ENCODE measurements around the gene SPCS3. TPM values are rescaled to one million over a fixed set of nuclear protein-coding genes. Genes with fewer than 3 reads are reported as not detected.
A peak's percentile ranks its signal among the peaks of the same experiment; 100 is the strongest.

The SPCS3 gene
- total and polyA plus RNA-seq, 7 donors: 6.6 to 119 (median 80.9) TPM

DNA sequence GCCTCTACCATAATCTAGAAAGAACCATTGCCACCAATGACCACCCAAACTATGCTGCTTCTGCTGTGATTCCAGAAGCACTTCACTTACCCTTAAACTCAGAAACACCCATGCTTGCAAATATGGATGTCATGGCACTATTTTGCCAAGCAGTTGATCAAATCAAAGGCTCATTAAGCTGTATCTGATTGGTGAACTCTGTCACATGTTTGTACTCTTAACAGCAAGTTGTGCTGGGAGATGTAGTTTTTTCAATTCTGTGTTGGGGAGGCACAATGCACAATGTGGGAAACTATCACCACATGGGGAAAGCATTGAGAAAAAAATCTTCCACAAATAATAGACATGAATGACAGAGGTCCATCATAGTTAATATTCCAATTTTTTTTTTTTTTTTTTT lies 19.2 kb upstream of the SPCS3 start:
- Histone ChIP-seq H3K36me3 (no peaks in the 10 kb centered on the region), H3K4me3 (no peak overlapping the region), H3K27ac (no peak overlapping the region), H3K4me1 (peaks cover 0 to 11% (median 8%) of the 10 kb centered on the region in 4 donors), H3K27me3 (no peaks in the 10 kb centered on the region), H3K9me3 (no peaks in the 10 kb centered on the region)
- no peak for DNase-seq
- no peak for TF ChIP-seq POLR2AphosphoS5 (IDR thresholded peaks at IDR 0.05)
- TF ChIP-seq EP300 (IDR thresholded peaks at IDR 0.05): no peak
- TF ChIP-seq, protein P1, sequence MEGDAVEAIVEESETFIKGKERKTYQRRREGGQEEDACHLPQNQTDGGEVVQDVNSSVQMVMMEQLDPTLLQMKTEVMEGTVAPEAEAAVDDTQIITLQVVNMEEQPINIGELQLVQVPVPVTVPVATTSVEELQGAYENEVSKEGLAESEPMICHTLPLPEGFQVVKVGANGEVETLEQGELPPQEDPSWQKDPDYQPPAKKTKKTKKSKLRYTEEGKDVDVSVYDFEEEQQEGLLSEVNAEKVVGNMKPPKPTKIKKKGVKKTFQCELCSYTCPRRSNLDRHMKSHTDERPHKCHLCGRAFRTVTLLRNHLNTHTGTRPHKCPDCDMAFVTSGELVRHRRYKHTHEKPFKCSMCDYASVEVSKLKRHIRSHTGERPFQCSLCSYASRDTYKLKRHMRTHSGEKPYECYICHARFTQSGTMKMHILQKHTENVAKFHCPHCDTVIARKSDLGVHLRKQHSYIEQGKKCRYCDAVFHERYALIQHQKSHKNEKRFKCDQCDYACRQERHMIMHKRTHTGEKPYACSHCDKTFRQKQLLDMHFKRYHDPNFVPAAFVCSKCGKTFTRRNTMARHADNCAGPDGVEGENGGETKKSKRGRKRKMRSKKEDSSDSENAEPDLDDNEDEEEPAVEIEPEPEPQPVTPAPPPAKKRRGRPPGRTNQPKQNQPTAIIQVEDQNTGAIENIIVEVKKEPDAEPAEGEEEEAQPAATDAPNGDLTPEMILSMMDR (IDR thresholded peaks at IDR 0.05): no peak
- no peak for TF ChIP-seq POLR2A (IDR thresholded peaks at IDR 0.05)
- intact Hi-C loops (cut with DNase I): no loop called here

DNA sequence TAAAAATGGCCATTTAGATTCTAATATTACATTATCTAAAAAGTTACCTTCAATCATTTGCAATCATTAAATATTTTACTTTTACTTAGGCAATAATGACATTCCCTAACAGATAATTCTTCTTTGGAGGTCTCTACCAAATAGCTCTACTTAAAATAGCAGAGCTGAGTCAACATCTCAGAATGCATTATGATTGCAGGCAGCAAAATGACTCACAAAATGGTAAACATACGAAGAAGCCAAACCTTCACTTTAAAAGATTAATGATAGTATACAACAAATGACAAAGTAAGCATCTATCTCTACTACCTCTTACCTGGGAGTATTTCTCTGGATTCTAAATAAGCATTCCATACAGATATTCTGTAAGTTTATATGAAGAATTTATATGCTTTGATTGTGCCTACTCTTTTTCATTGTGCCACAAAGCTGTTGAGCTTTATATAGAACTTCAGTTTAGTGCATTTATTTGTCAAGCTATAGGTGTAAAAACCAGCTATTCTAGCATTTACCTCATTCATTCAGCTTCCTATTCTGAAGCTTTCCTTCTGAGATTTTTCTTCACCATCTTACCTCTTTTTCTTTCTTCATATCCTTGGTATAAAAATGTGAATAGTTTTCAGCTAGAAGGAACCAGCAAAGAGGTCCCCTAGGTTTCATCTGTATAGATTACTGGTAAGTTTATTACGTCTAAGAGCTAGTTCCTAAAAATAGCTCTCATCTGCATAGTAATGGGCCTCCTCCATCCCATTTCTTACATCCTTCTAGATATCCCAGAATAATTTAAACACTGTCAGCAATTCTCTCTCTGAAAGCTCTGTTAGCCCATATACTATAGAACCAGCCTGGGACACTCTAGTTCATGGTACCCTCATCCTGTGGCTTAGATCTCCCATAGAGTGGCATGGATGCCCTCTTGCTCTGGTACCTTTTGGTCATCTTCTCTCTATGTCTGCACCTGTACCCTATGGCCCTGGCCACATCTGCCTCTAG lies 17.2 kb upstream of the SPCS3 start:
- TF ChIP-seq, protein P1 (IDR thresholded peaks at IDR 0.05): no peak
- TF ChIP-seq POLR2A (IDR thresholded peaks at IDR 0.05): no peak
- peak in 1 of 4 donors; percentile 17 for TF ChIP-seq POLR2AphosphoS5 (IDR thresholded peaks at IDR 0.05)
- no peak for TF ChIP-seq EP300 (IDR thresholded peaks at IDR 0.05)
- peaks cover 0 to 11% (median 8%) of the 10 kb centered on the region in 4 donors for H3K4me1 ChIP-seq
- no peak for DNase-seq
- H3K27ac ChIP-seq: no peak overlapping the region
- no peaks in the 10 kb centered on the region for H3K27me3 ChIP-seq
- no peak overlapping the region for H3K4me3 ChIP-seq
- no peaks in the 10 kb centered on the region for H3K36me3 ChIP-seq
- WGBS, 2 donors: 47 to 66% methylated on average over 2 of the region's 2 CpGs
- intact Hi-C loops (cut with DNase I): no loop called here
- no peaks in the 10 kb centered on the region for H3K9me3 ChIP-seq

DNA sequence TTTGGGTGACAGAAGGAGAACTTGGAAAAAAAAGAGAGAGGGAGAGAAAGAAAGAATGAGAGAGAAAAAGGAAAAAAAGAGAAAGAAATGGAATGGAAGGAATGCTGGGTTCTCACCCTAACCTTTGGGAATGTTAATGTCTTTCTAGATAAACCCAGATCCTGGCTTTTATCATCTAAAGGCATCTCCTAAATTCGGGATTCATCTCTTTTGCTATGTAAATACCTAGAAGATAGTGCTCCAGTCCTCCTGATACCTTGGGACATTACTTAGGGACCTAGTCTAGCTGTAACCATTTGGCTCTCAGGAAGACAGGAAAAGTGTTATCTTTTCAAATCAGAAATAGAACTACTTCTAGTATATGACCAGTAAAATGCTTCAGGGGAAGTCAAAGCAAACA lies 15.8 kb upstream of the SPCS3 start:
- WGBS, 2 donors: 16 to 21% methylated on average over 1 of the region's 1 CpG
- Histone ChIP-seq H3K4me1 (peaks cover 0 to 11% (median 8%) of the 10 kb centered on the region in 4 donors), H3K9me3 (no peaks in the 10 kb centered on the region), H3K4me3 (no peak overlapping the region), H3K36me3 (no peaks in the 10 kb centered on the region), H3K27me3 (no peaks in the 10 kb centered on the region), H3K27ac (no peak overlapping the region)
- intact Hi-C loops (cut with DNase I): no loop called here
- TF ChIP-seq POLR2AphosphoS5 (IDR thresholded peaks at IDR 0.05): no peak
- TF ChIP-seq, protein P1 (IDR thresholded peaks at IDR 0.05): no peak
- no peak for TF ChIP-seq POLR2A (IDR thresholded peaks at IDR 0.05)
- TF ChIP-seq EP300 (IDR thresholded peaks at IDR 0.05): no peak
- no peak for DNase-seq

DNA sequence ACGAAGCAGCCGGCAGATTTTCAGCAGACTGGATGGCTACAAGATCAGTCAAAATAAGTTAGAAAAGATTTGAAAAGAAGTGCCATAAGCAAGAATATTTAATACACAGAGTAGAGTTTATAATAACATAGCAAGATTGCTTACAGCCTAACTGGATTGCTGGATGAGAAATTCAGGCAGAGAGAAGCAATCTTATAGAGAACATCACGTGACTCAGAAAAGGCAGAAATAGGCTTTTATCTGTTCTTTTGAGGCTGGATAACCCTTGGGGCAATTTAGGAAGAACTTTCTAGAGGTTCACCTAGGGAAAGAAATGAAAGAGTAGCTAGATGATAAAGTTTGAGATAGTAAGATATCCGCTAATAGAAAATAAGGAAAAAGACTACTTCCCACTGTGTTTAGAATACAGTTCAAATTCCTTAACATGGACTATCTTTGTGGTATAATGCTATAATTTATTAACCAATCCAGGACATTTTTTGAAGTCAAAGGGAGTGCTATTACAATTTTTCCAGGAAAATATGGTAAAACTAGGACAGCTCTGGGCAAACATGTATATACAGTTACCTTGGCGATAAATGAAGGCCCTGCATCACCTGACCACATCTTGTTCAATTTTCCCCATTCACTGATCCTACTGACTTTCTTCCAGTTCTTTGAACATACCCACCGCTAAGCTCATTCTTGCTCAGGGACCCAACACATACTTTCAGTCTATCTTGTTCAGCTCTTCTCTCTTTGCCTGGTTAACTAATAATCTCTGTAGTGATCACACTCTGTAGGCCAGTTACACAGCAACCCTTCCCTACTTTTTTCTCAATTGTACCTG lies 12.7 kb upstream of the SPCS3 start:
- H3K27me3 ChIP-seq: no peaks in the 10 kb centered on the region
- WGBS, 2 donors: 86 to 95% methylated on average over 6 of the region's 6 CpGs
- H3K4me3 ChIP-seq: no peak overlapping the region
- no peaks in the 10 kb centered on the region for H3K9me3 ChIP-seq
- H3K36me3 ChIP-seq: no peaks in the 10 kb centered on the region
- intact Hi-C loops (cut with DNase I): no loop called here
- H3K27ac ChIP-seq: no peak overlapping the region
- H3K4me1 ChIP-seq: peaks cover 0 to 9% (median 7%) of the 10 kb centered on the region in 4 donors
- no peak for DNase-seq
- TF ChIP-seq, protein P1 (IDR thresholded peaks at IDR 0.05): no peak
- TF ChIP-seq EP300 (IDR thresholded peaks at IDR 0.05) (no peak), POLR2A (IDR thresholded peaks at IDR 0.05) (no peak), POLR2AphosphoS5 (IDR thresholded peaks at IDR 0.05) (no peak)

Measured in sigmoid colon (tissue), 7 donors.